Measurements from ENCODE around the gene SPON1.

Gene SPON1

DNA sequence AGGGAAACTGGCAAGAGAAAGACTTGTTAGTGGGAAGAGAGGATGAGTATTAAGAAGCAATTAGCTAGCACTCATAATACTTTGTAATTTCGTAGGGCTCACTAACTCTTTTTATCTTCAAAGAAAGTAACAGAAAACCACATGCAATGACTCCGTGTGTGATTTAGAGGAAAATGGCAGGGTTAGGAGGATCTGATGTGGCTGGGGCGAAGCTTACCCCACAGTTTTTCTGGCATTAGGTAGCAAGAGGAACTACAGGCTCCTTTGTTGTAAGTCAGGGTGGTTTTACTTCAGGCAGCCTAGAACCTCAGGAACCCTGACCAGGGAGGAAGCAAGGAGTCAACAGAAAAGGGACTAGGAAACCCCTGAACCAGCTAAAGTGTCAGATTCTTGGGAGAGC is 89.7 kb downstream of the SPON1 start:
- no peaks in the 10 kb centered on the region for H3K9me3 ChIP-seq
- H3K36me3 ChIP-seq: no peaks in the 10 kb centered on the region
- DNase-seq: no peak
- no peak overlapping the region for H3K27ac ChIP-seq
- H3K4me3 ChIP-seq: no peak overlapping the region
- H3K4me1 ChIP-seq: no peaks in the 10 kb centered on the region
- TF ChIP-seq, protein P1, sequence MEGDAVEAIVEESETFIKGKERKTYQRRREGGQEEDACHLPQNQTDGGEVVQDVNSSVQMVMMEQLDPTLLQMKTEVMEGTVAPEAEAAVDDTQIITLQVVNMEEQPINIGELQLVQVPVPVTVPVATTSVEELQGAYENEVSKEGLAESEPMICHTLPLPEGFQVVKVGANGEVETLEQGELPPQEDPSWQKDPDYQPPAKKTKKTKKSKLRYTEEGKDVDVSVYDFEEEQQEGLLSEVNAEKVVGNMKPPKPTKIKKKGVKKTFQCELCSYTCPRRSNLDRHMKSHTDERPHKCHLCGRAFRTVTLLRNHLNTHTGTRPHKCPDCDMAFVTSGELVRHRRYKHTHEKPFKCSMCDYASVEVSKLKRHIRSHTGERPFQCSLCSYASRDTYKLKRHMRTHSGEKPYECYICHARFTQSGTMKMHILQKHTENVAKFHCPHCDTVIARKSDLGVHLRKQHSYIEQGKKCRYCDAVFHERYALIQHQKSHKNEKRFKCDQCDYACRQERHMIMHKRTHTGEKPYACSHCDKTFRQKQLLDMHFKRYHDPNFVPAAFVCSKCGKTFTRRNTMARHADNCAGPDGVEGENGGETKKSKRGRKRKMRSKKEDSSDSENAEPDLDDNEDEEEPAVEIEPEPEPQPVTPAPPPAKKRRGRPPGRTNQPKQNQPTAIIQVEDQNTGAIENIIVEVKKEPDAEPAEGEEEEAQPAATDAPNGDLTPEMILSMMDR (IDR thresholded peaks at IDR 0.05): no peak
- intact Hi-C loops (cut with DNase I; ENCODE audit: low total_unique reads): loop anchor here (5.0 kb wide), 1 partner anchor 450 kb away; no protein-coding TSS in a partner anchor
- no peaks in the 10 kb centered on the region for H3K27me3 ChIP-seq

- no peaks in the 10 kb centered on the region for H3K9me3 ChIP-seq
- no peak overlapping the region for H3K27ac ChIP-seq
- H3K4me1 ChIP-seq: peaks cover 0 to 5% (median 0%) of the 10 kb centered on the region in 4 donors
- H3K27me3 ChIP-seq: no peaks in the 10 kb centered on the region
- TF ChIP-seq, protein P1 (IDR thresholded peaks at IDR 0.05): no peak
- intact Hi-C loops (cut with DNase I; ENCODE audit: low total_unique reads): loop anchor here (5.0 kb wide), 1 partner anchor 452 kb away; no protein-coding TSS in a partner anchor
- peak in 1 of 2 donors; percentile 38 for DNase-seq
- H3K4me3 ChIP-seq: no peak overlapping the region
- H3K36me3 ChIP-seq: no peaks in the 10 kb centered on the region
These were observed 91.9 kb downstream of the SPON1 start for GRCh38 chr11:14054116-14055107.

DNA sequence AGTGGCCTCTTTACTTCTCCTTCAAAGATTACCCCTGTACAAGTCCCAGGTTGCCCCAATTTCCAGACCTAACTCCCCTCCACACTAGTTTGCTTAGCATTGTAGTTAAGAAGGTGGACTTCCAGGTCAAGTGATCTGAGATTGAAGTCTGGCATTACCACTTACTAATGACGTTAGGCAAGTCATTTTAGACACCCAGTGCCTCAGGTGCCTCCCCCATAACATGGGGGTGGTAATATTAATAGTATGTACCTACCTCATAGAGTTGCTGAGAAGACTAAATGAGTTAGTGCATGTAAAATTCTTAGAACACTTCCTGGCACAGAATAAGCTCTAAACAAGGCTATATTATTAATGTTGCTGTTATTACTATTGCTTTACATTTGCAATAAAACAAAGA is 93.4 kb downstream of the SPON1 start:
- DNase-seq: no peak
- Histone ChIP-seq H3K4me1 (peaks cover 0 to 9% (median 0%) of the 10 kb centered on the region in 4 donors), H3K27ac (no peak overlapping the region), H3K4me3 (no peak overlapping the region), H3K9me3 (no peaks in the 10 kb centered on the region), H3K36me3 (no peaks in the 10 kb centered on the region), H3K27me3 (no peaks in the 10 kb centered on the region)
- TF ChIP-seq, protein P1 (IDR thresholded peaks at IDR 0.05): no peak
- intact Hi-C loops (cut with DNase I; ENCODE audit: low total_unique reads): no loop called here

DNA sequence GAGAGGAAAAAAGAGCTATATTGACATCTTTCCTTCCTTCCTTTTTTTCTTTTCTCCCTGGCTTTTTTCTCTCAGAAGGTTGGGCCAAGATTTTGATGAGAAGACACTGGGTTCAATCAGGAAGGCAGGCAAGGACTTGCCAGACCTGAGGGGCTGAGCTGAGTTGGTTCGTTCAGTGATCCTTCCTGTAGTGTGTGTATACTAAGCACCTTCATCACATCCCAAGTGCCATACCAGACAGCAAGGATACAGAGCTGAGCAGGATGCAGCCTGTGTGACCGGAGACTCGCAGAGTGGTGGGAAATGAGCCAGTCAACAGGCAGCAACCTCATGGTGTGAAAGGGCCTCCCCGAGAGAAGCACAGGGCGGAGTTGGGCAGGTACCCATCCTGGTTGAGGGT is 95.5 kb downstream of the SPON1 start:
- peaks cover 0 to 9% (median 0%) of the 10 kb centered on the region in 4 donors for H3K4me1 ChIP-seq
- no peaks in the 10 kb centered on the region for H3K27me3 ChIP-seq
- no peak overlapping the region for H3K4me3 ChIP-seq
- no peaks in the 10 kb centered on the region for H3K9me3 ChIP-seq
- TF ChIP-seq, protein P1 (IDR thresholded peaks at IDR 0.05): no peak
- H3K27ac ChIP-seq: no peak overlapping the region
- DNase-seq: no peak
- intact Hi-C loops (cut with DNase I; ENCODE audit: low total_unique reads): no loop called here
- H3K36me3 ChIP-seq: no peaks in the 10 kb centered on the region

DNA sequence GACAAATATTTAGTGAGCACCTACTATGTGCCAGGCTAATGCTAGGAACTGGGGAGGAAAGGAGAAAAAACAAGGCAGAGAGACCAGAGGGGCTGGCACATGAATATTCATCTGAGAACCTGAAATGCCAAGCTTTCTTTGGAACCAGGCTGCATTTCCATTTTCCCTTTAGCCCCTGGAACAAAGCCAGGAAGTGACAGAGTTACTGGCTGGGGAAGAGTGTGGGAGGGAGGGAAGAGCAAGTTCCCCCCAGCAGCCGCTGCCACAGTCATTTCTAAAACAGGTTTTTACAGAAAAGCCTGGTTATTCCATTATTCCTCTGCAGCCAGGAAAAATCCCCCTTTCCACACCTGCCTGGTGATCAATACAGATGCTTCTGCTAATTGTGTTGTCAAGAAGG is 97.0 kb downstream of the SPON1 start:
- H3K4me3 ChIP-seq: no peak overlapping the region
- TF ChIP-seq, protein P1 (IDR thresholded peaks at IDR 0.05): no peak
- H3K27ac ChIP-seq: no peak overlapping the region
- no peaks in the 10 kb centered on the region for H3K9me3 ChIP-seq
- H3K27me3 ChIP-seq: no peaks in the 10 kb centered on the region
- peaks cover 0 to 9% (median 0%) of the 10 kb centered on the region in 4 donors for H3K4me1 ChIP-seq
- no peaks in the 10 kb centered on the region for H3K36me3 ChIP-seq
- DNase-seq: no peak
- intact Hi-C loops (cut with DNase I; ENCODE audit: low total_unique reads): no loop called here

Measured in tibial artery (tissue), 4 donors.